ENCODE measurements around the gene KANSL1L. TPM values are rescaled to one million over a fixed set of nuclear protein-coding genes. Genes with fewer than 3 reads are reported as not detected.

KANSL1L gene
- total RNA-seq, 1 donor from 2014 or later, result 39.6 TPM

GRCh38 chr2:210035679-210036078, 135.5 kb downstream of the KANSL1L start:
- intact Hi-C loops (cut with DNase I), result no loop called here
- Histone ChIP-seq H3K27me3 (no peaks in the 10 kb centered on the region), H3K9me3 (no peaks in the 10 kb centered on the region), H3K4me1 (no peaks in the 10 kb centered on the region), H3K36me3 (peaks cover 0 to 5% of the 10 kb centered on the region in 2 donors), H3K27ac (no peak overlapping the region), H3K4me3 (no peak overlapping the region)
- DNase-seq (ENCODE audit: low spot score in 2 of 2), result no peak
- TF ChIP-seq CTCF (IDR thresholded peaks at IDR 0.05), result no peak

GRCh38 chr2:210034087-210034683, 137.0 kb downstream of the KANSL1L start:
- intact Hi-C loops (cut with DNase I), result no loop called here
- no peak for TF ChIP-seq CTCF (IDR thresholded peaks at IDR 0.05)

GRCh38 chr2:210028178-210028577, 143.0 kb downstream of the KANSL1L start:
- no peaks in the 10 kb centered on the region for H3K27me3 ChIP-seq
- intact Hi-C loops (cut with DNase I), result no loop called here
- DNase-seq (ENCODE audit: low spot score in 2 of 2), result no peak
- H3K4me1 ChIP-seq, result no peaks in the 10 kb centered on the region
- H3K9me3 ChIP-seq, result no peaks in the 10 kb centered on the region
- no peak for TF ChIP-seq CTCF (IDR thresholded peaks at IDR 0.05)
- H3K4me3 ChIP-seq, result no peak overlapping the region
- H3K36me3 ChIP-seq, result peaks cover 19 to 33% of the 10 kb centered on the region in 2 donors
- no peak overlapping the region for H3K27ac ChIP-seq

More at GRCh38 chr2:210034087-210034683, 137.0 kb downstream of the KANSL1L start:
- DNase-seq (ENCODE audit: low spot score in 2 of 2), result no peak
- H3K4me1 ChIP-seq, result no peaks in the 10 kb centered on the region
- no peak overlapping the region for H3K27ac ChIP-seq
- peaks cover 0 to 5% of the 10 kb centered on the region in 2 donors for H3K36me3 ChIP-seq
- no peak overlapping the region for H3K4me3 ChIP-seq
- H3K27me3 ChIP-seq, result no peaks in the 10 kb centered on the region
- no peaks in the 10 kb centered on the region for H3K9me3 ChIP-seq

GRCh38 chr2:210027608-210028007, 143.6 kb downstream of the KANSL1L start:
- H3K4me3 ChIP-seq, result no peak overlapping the region
- no peaks in the 10 kb centered on the region for H3K4me1 ChIP-seq
- peaks cover 22 to 39% of the 10 kb centered on the region in 2 donors for H3K36me3 ChIP-seq
- H3K27ac ChIP-seq, result no peak overlapping the region
- no peak for DNase-seq (ENCODE audit: low spot score in 2 of 2)
- H3K27me3 ChIP-seq, result no peaks in the 10 kb centered on the region
- intact Hi-C loops (cut with DNase I), result no loop called here
- H3K9me3 ChIP-seq, result no peaks in the 10 kb centered on the region
- no peak for TF ChIP-seq CTCF (IDR thresholded peaks at IDR 0.05)

- intact Hi-C loops (cut with DNase I), result no loop called here
- TF ChIP-seq CTCF (IDR thresholded peaks at IDR 0.05), result no peak
- H3K36me3 ChIP-seq, result peaks cover 45 to 82% of the 10 kb centered on the region in 2 donors
Observed at GRCh38 chr2:210022824-210023223, 148.4 kb downstream of the KANSL1L start.

GRCh38 chr2:210020138-210020537, 151.1 kb downstream of the KANSL1L start:
- H3K9me3 ChIP-seq, result no peaks in the 10 kb centered on the region
- no peak for DNase-seq (ENCODE audit: low spot score in 2 of 2)
- peaks cover 56 to 85% of the 10 kb centered on the region in 2 donors for H3K36me3 ChIP-seq
- no peaks in the 10 kb centered on the region for H3K27me3 ChIP-seq
- H3K4me1 ChIP-seq, result no peaks in the 10 kb centered on the region
- intact Hi-C loops (cut with DNase I), result no loop called here
- TF ChIP-seq CTCF (IDR thresholded peaks at IDR 0.05), result no peak
- no peak overlapping the region for H3K4me3 ChIP-seq
- no peak overlapping the region for H3K27ac ChIP-seq

More at GRCh38 chr2:210022824-210023223, 148.4 kb downstream of the KANSL1L start:
- no peaks in the 10 kb centered on the region for H3K27me3 ChIP-seq
- no peaks in the 10 kb centered on the region for H3K4me1 ChIP-seq
- DNase-seq (ENCODE audit: low spot score in 2 of 2), result no peak
- no peaks in the 10 kb centered on the region for H3K9me3 ChIP-seq
- no peak overlapping the region for H3K4me3 ChIP-seq
- H3K27ac ChIP-seq, result no peak overlapping the region
